HCT116 (cell line): Measurements from ENCODE around the gene C6orf47.

Experiments
- EZH2 ChIP-seq: fragments of 200-600 bp; sonication (generic); IDR thresholded peaks from 2 replicates; pipeline ENCODE4 v1.6.1; 2017; ENCODE audit warnings: antibody characterized with exemption, mixed run types
- FOSL1 ChIP-seq: IDR thresholded peaks from 2 replicates; pipeline ENCODE4 v1.6.1; 2012; ENCODE audit warnings: low read depth
- JUND ChIP-seq: IDR thresholded peaks from 2 replicates; pipeline ENCODE4 v1.6.1; 2012
- POLR2A ChIP-seq: IDR thresholded peaks from 2 replicates; pipeline ENCODE4 v1.7.0; 2011; ENCODE audit warnings: borderline replicate concordance; ENCODE audit not compliant: insufficient read depth, insufficient read length; ENCODE audit errors: extremely low read depth
- POLR2AphosphoS5 ChIP-seq: IDR thresholded peaks from 2 replicates; pipeline ENCODE4 v1.6.1; 2011; ENCODE audit warnings: mild to moderate bottlenecking, low read depth, low read length, moderate library complexity
- RAD21 ChIP-seq: IDR thresholded peaks from 2 replicates; pipeline ENCODE4 v1.6.1; 2012; ENCODE audit warnings: low read depth, mild to moderate bottlenecking
- REST ChIP-seq: IDR thresholded peaks from 2 replicates; pipeline ENCODE4 v1.6.1; 2012; ENCODE audit warnings: low read depth
- SP1 ChIP-seq: IDR thresholded peaks from 2 replicates; pipeline ENCODE4 v1.6.1; 2012; ENCODE audit warnings: low read depth
- YY1 ChIP-seq: IDR thresholded peaks from 2 replicates; pipeline ENCODE4 v1.6.1; 2011; ENCODE audit warnings: low read length, low read depth, moderate library complexity, mild to moderate bottlenecking; ENCODE audit not compliant: insufficient replicate concordance; ENCODE audit errors: extremely low read depth
- ZNF274 ChIP-seq: fragments of 200-500 bp; sonication (Bioruptor generic); IDR thresholded peaks from 2 replicates; pipeline ENCODE4 v1.6.1; 2014; ENCODE audit warnings: mild to moderate bottlenecking, low read depth, low read length, inconsistent platforms
- TF ChIP-seq, protein P1 (sequence below), 3 experiments: fragments of 200-600 bp in 1 of 3; sonication (generic) in 1 of 3; IDR thresholded peaks in 2 of 3; conservative IDR thresholded peaks in 1 of 3; 2 replicates each; pipeline ENCODE4 v1.5.1; 2012 to 2017; ENCODE audit warnings: low read depth in 2 of 3, low read length in 2 of 3, antibody characterized with exemption in 1 of 3, borderline replicate concordance in 1 of 3, control low read depth in 1 of 3, mild to moderate bottlenecking in 1 of 3, mixed read lengths in 1 of 3, mixed run types in 1 of 3, moderate library complexity in 1 of 3; ENCODE audit not compliant: insufficient read depth in 1 of 3
- TF ChIP-seq, protein P2 (sequence below): IDR thresholded peaks from 2 replicates; pipeline ENCODE4 v1.6.1; 2012
- TF ChIP-seq, protein P3 (sequence below): IDR thresholded peaks from 2 replicates; pipeline ENCODE4 v1.6.1; 2012

- TF ChIP-seq SP1 (no peak), YY1 (no peak), ZNF274 (no peak), POLR2AphosphoS5 (no peak), REST (no peak), JUND (no peak), EZH2 (no peak), FOSL1 (no peak), POLR2A (no peak), RAD21 (no peak)
- TF ChIP-seq, protein P1, sequence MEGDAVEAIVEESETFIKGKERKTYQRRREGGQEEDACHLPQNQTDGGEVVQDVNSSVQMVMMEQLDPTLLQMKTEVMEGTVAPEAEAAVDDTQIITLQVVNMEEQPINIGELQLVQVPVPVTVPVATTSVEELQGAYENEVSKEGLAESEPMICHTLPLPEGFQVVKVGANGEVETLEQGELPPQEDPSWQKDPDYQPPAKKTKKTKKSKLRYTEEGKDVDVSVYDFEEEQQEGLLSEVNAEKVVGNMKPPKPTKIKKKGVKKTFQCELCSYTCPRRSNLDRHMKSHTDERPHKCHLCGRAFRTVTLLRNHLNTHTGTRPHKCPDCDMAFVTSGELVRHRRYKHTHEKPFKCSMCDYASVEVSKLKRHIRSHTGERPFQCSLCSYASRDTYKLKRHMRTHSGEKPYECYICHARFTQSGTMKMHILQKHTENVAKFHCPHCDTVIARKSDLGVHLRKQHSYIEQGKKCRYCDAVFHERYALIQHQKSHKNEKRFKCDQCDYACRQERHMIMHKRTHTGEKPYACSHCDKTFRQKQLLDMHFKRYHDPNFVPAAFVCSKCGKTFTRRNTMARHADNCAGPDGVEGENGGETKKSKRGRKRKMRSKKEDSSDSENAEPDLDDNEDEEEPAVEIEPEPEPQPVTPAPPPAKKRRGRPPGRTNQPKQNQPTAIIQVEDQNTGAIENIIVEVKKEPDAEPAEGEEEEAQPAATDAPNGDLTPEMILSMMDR (IDR thresholded peaks at IDR 0.05 in 2 of 3, conservative IDR thresholded peaks at IDR 0.05 in 1 of 3; ENCODE audit: borderline replicate concordance in 1 of 3, insufficient read depth in 1 of 3, low read depth in 2 of 3, low read length in 2 of 3): no peak
- TF ChIP-seq, protein P2, sequence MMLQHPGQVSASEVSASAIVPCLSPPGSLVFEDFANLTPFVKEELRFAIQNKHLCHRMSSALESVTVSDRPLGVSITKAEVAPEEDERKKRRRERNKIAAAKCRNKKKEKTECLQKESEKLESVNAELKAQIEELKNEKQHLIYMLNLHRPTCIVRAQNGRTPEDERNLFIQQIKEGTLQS: no peak
- TF ChIP-seq, protein P3, sequence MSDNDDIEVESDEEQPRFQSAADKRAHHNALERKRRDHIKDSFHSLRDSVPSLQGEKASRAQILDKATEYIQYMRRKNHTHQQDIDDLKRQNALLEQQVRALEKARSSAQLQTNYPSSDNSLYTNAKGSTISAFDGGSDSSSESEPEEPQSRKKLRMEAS: no peak
Measured at GRCh38 chr6:31707701-31708100, 47.1 kb upstream of the C6orf47 start.
